ENCODE results near the gene MAGI1. TPM values are rescaled to one million over a fixed set of nuclear protein-coding genes. Genes with fewer than 3 reads are reported as not detected.

MAGI1 gene
- polyA plus RNA-seq, 1 experiment = 14.2 TPM

GRCh38 chr3:65591313-65591712 lies 447.4 kb downstream of the MAGI1 start:
- no peaks in the 10 kb centered on the region for H3K27me3 ChIP-seq (ENCODE audit: control insufficient read depth, insufficient read depth, low read length)
- CTCF ChIA-PET = no interaction called here
- H3K9me3 ChIP-seq (ENCODE audit: control insufficient read depth, insufficient read depth, low read length) = no peaks in the 10 kb centered on the region
- H3K4me3 ChIP-seq (ENCODE audit: low read depth, low read length) = no peak overlapping the region
- POLR2A ChIA-PET = no interaction called here
- TF ChIP-seq CTCF (IDR thresholded peaks at IDR 0.05; ENCODE audit: low read depth, low read length) = no peak
- H3K27ac ChIP-seq (ENCODE audit: low read depth, low read length) = no peak overlapping the region
- DNase-seq (ENCODE audit: low read depth, low spot score) = no peak

GRCh38 chr3:65588884-65589283 lies 449.8 kb downstream of the MAGI1 start:
- POLR2A ChIA-PET = no interaction called here

GRCh38 chr3:65587650-65588439 lies 450.9 kb downstream of the MAGI1 start:
- Histone ChIP-seq H3K9me3 (ENCODE audit: control insufficient read depth, insufficient read depth, low read length) (no peaks in the 10 kb centered on the region), H3K4me3 (ENCODE audit: low read depth, low read length) (no peak overlapping the region), H3K27ac (ENCODE audit: low read depth, low read length) (no peak overlapping the region), H3K27me3 (ENCODE audit: control insufficient read depth, insufficient read depth, low read length) (no peaks in the 10 kb centered on the region)
- CTCF ChIA-PET = no interaction called here
- no peak for TF ChIP-seq CTCF (IDR thresholded peaks at IDR 0.05; ENCODE audit: low read depth, low read length)
- POLR2A ChIA-PET = no interaction called here
- no peak for DNase-seq (ENCODE audit: low read depth, low spot score)

More at GRCh38 chr3:65588884-65589283, 449.8 kb downstream of the MAGI1 start:
- CTCF ChIA-PET = interaction anchor here (0.7 kb wide), 1 partner anchor 10 kb away, joined by 3 read pairs; no protein-coding TSS in a partner anchor
- Histone ChIP-seq H3K4me3 (ENCODE audit: low read depth, low read length) (no peak overlapping the region), H3K27ac (ENCODE audit: low read depth, low read length) (no peak overlapping the region), H3K9me3 (ENCODE audit: control insufficient read depth, insufficient read depth, low read length) (no peaks in the 10 kb centered on the region), H3K27me3 (ENCODE audit: control insufficient read depth, insufficient read depth, low read length) (no peaks in the 10 kb centered on the region)
- TF ChIP-seq CTCF (IDR thresholded peaks at IDR 0.05; ENCODE audit: low read depth, low read length) = no peak
- DNase-seq (ENCODE audit: low read depth, low spot score) = no peak

GRCh38 chr3:65584913-65585312 lies 453.8 kb downstream of the MAGI1 start:
- Histone ChIP-seq H3K27ac (ENCODE audit: low read depth, low read length) (no peak overlapping the region), H3K9me3 (ENCODE audit: control insufficient read depth, insufficient read depth, low read length) (no peaks in the 10 kb centered on the region), H3K4me3 (ENCODE audit: low read depth, low read length) (no peak overlapping the region), H3K27me3 (ENCODE audit: control insufficient read depth, insufficient read depth, low read length) (no peaks in the 10 kb centered on the region)
- DNase-seq (ENCODE audit: low read depth, low spot score) = no peak
- TF ChIP-seq CTCF (IDR thresholded peaks at IDR 0.05; ENCODE audit: low read depth, low read length) = no peak
- ChIA-PET POLR2A (no interaction called here), CTCF (no interaction called here)

- no peaks in the 10 kb centered on the region for H3K27me3 ChIP-seq (ENCODE audit: control insufficient read depth, insufficient read depth, low read length)
- H3K4me3 ChIP-seq (ENCODE audit: low read depth, low read length) = no peak overlapping the region
- H3K9me3 ChIP-seq (ENCODE audit: control insufficient read depth, insufficient read depth, low read length) = no peaks in the 10 kb centered on the region
- TF ChIP-seq CTCF (IDR thresholded peaks at IDR 0.05; ENCODE audit: low read depth, low read length) = no peak
- CTCF ChIA-PET = interaction anchor here (0.6 to 1.3 kb wide), 2 partner anchors 148 to 1058 kb away, joined by 6 read pairs; no protein-coding TSS in a partner anchor
- no peak overlapping the region for H3K27ac ChIP-seq (ENCODE audit: low read depth, low read length)
- no peak for DNase-seq (ENCODE audit: low read depth, low spot score)
- POLR2A ChIA-PET = no interaction called here
Observed at GRCh38 chr3:65584002-65584401, 454.7 kb downstream of the MAGI1 start.
